ENCODE measurements around the gene FIGN.

FIGN gene

DNA sequence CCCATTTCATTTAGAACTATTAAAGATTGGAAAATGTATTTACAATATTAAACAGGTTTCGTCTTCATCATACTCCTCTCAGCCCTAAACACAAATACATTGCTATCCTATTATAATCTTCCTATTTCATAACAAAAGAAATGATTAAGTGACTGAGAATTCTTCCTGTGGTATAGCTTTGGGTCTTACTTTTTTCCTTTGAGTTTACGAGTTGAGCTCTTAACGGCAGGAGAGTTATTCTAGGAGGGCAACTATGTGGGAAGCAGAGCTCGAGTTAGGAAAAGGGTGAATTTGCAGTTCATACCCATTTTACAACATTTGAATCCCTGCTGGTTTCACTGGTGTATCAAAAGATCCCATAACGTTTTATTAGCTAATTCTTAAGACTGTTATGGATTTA lies 105.0 kb downstream of the FIGN start:
- Histone ChIP-seq H3K27ac (no peak overlapping the region), H2AFZ (ENCODE audit: low read depth) (no peak overlapping the region), H3K4me3 (IDR thresholded peaks at IDR 0.05; ENCODE audit: insufficient read depth, low read depth, low read length) (no peak overlapping the region), H3K4me1 (ENCODE audit: low read depth, poor library complexity, severe bottlenecking) (no peaks in the 10 kb centered on the region), H4K20me1 (ENCODE audit: insufficient read depth) (no peaks in the 10 kb centered on the region), H3K27me3 (ENCODE audit: insufficient read depth, low read depth) (no peaks in the 10 kb centered on the region), H3K4me2 (no peak overlapping the region), H3K36me3 (ENCODE audit: insufficient read depth) (no peaks in the 10 kb centered on the region), H3K9ac (no peak overlapping the region), H3K79me2 (ENCODE audit: insufficient read depth, low read depth) (no peaks in the 10 kb centered on the region)
- no peak for TF ChIP-seq CTCF (conservative IDR thresholded peaks at IDR 0.05; ENCODE audit: low read depth, low read length)

DNA sequence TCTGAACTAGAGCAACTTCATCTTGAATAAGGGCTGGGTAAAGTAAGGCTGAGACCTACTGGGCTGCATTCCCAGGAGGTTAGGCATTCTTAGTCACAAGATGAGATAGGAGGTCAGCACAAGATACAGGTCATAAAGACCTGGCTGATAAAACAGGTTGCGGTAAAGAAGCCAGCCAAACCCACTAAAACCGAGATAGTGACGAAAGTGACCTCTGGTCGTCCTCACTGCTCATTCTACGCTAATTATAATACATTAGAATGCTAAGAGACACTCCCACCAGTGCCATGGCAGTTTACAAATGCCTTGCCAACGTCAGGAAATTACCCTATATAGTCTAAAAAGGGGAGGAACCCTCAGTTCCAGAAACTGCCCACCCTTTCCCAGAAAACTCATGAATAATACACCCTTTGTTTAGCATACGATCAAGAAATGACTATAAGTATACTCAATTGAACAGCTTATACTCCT lies 109.1 kb downstream of the FIGN start:
- Histone ChIP-seq H3K4me3 (IDR thresholded peaks at IDR 0.05; ENCODE audit: insufficient read depth, low read depth, low read length) (no peak overlapping the region), H3K79me2 (ENCODE audit: insufficient read depth, low read depth) (no peaks in the 10 kb centered on the region), H2AFZ (ENCODE audit: low read depth) (no peak overlapping the region), H3K36me3 (ENCODE audit: insufficient read depth) (no peaks in the 10 kb centered on the region), H3K4me2 (no peak overlapping the region), H3K9ac (no peak overlapping the region), H4K20me1 (ENCODE audit: insufficient read depth) (no peaks in the 10 kb centered on the region), H3K4me1 (ENCODE audit: low read depth, poor library complexity, severe bottlenecking) (no peaks in the 10 kb centered on the region), H3K27me3 (ENCODE audit: insufficient read depth, low read depth) (no peaks in the 10 kb centered on the region), H3K27ac (no peak overlapping the region)
- no peak for TF ChIP-seq CTCF (conservative IDR thresholded peaks at IDR 0.05; ENCODE audit: low read depth, low read length)

DNA sequence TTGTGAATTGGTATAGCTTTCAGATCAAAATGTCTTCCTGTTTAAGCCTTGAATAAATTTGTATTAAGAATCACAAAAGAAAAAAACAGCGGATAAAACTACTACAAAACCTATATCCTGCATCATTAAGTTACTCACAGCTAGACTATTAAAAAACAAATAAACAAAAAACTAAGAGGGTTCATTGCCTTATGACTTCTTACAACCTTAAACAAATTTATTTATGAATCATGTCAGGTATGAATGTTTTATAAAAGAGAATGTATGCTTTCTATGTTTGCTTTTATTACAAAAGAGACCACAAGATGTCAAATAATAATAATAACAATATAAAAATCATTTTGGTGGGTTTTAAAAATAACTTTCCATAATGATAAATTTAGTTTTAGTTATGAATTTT lies 109.6 kb downstream of the FIGN start:
- no peak for TF ChIP-seq CTCF (conservative IDR thresholded peaks at IDR 0.05; ENCODE audit: low read depth, low read length)

GRCh38 chr2:163625632-163626031 lies 110.2 kb downstream of the FIGN start:
- no peak overlapping the region for H3K4me3 ChIP-seq (IDR thresholded peaks at IDR 0.05; ENCODE audit: insufficient read depth, low read depth, low read length)
- H3K36me3 ChIP-seq (ENCODE audit: insufficient read depth), result no peaks in the 10 kb centered on the region

More for the DNA sequence above, 109.6 kb downstream of the FIGN start:
- Histone ChIP-seq H3K4me2 (no peak overlapping the region), H3K27ac (no peak overlapping the region), H3K4me1 (ENCODE audit: low read depth, poor library complexity, severe bottlenecking) (no peaks in the 10 kb centered on the region), H3K27me3 (ENCODE audit: insufficient read depth, low read depth) (no peaks in the 10 kb centered on the region), H4K20me1 (ENCODE audit: insufficient read depth) (no peaks in the 10 kb centered on the region), H3K4me3 (IDR thresholded peaks at IDR 0.05; ENCODE audit: insufficient read depth, low read depth, low read length) (no peak overlapping the region), H3K79me2 (ENCODE audit: insufficient read depth, low read depth) (no peaks in the 10 kb centered on the region), H3K9ac (no peak overlapping the region), H2AFZ (ENCODE audit: low read depth) (no peak overlapping the region), H3K36me3 (ENCODE audit: insufficient read depth) (no peaks in the 10 kb centered on the region)

More at GRCh38 chr2:163625632-163626031, 110.2 kb downstream of the FIGN start:
- Histone ChIP-seq H3K27ac (no peak overlapping the region), H3K79me2 (ENCODE audit: insufficient read depth, low read depth) (no peaks in the 10 kb centered on the region), H3K27me3 (ENCODE audit: insufficient read depth, low read depth) (no peaks in the 10 kb centered on the region), H3K4me2 (no peak overlapping the region), H4K20me1 (ENCODE audit: insufficient read depth) (no peaks in the 10 kb centered on the region), H3K4me1 (ENCODE audit: low read depth, poor library complexity, severe bottlenecking) (no peaks in the 10 kb centered on the region), H2AFZ (ENCODE audit: low read depth) (no peak overlapping the region), H3K9ac (no peak overlapping the region)
- TF ChIP-seq CTCF (conservative IDR thresholded peaks at IDR 0.05; ENCODE audit: low read depth, low read length), result no peak
